HPDE6-E6E7 (cell line): Measurements from ENCODE around the gene TSPAN17.

Experiments
- DNase-seq: peaks from one replicate; pipeline ENCODE4 v3.0.0; 2011; ENCODE audit warnings: missing footprints; ENCODE audit errors: extremely low spot score

Gene TSPAN17

GRCh38 chr5:176660530-176660859, 13.2 kb downstream of the TSPAN17 start:
- DNase-seq: no peak

GRCh38 chr5:176660860-176661641, 13.8 kb downstream of the TSPAN17 start:
- peak; percentile 86 for DNase-seq

GRCh38 chr5:176661676-176662075, 14.4 kb downstream of the TSPAN17 start:
- DNase-seq: no peak

GRCh38 chr5:176662371-176663333, 15.4 kb downstream of the TSPAN17 start:
- no peak for DNase-seq

- DNase-seq: no peak
Measured at GRCh38 chr5:176663566-176663965, 16.3 kb downstream of the TSPAN17 start.

GRCh38 chr5:176664479-176664878, 17.2 kb downstream of the TSPAN17 start:
- no peak for DNase-seq

- DNase-seq: no peak
Measured at GRCh38 chr5:176664886-176665285, 17.6 kb downstream of the TSPAN17 start.

GRCh38 chr5:176665517-176665916, 18.2 kb downstream of the TSPAN17 start:
- DNase-seq: no peak

GRCh38 chr5:176667637-176668036, 20.4 kb downstream of the TSPAN17 start:
- DNase-seq: no peak

GRCh38 chr5:176670449-176670848, 23.2 kb downstream of the TSPAN17 start:
- DNase-seq: no peak

GRCh38 chr5:176671399-176671798, 24.1 kb downstream of the TSPAN17 start:
- DNase-seq: no peak

GRCh38 chr5:176671890-176672747, 24.8 kb downstream of the TSPAN17 start:
- no peak for DNase-seq

- no peak for DNase-seq
Measured at GRCh38 chr5:176673651-176674583, 26.6 kb downstream of the TSPAN17 start.

- DNase-seq: no peak
Measured at GRCh38 chr5:176674799-176675198, 27.5 kb downstream of the TSPAN17 start.

- DNase-seq: peak; percentile 40
Measured at GRCh38 chr5:176675676-176676360, 28.5 kb downstream of the TSPAN17 start.

GRCh38 chr5:176676361-176676824, 29.1 kb downstream of the TSPAN17 start:
- no peak for DNase-seq

- no peak for DNase-seq
Measured at GRCh38 chr5:176677209-176677939, 30.1 kb downstream of the TSPAN17 start.

- no peak for DNase-seq
Measured at GRCh38 chr5:176678584-176678983, 31.3 kb downstream of the TSPAN17 start.
